Body of pancreas (tissue), 2 donors: ENCODE data around the gene ZNF488. TPM values are rescaled to one million over a fixed set of nuclear protein-coding genes. Genes with fewer than 3 reads are reported as not detected.

Source experiments
- total RNA-seq, 2 donors: library from RNA; depleted of rRNA; stranded (reverse); fragments of >200 nt; gene quantifications; one replicate each; pipeline ENCODE4 v1.1.0, GENCODE V29; 2016

ZNF488 gene
- total RNA-seq, 2 donors from 2014 or later = 0.26 TPM; not detected in 1

Other genes starting within 250 kb of the ZNF488 start
- 1 to 10 TPM; 6.6 to 8.0 TPM for gene GDF10, start 84.1 kb downstream of the ZNF488 start, total RNA-seq
- not detected for gene GDF2, start 61.8 kb downstream of the ZNF488 start, total RNA-seq
- not detected for gene RBP3, start 35.9 kb downstream of the ZNF488 start, total RNA-seq
- not detected for gene ANXA8, start 99.8 kb upstream of the ZNF488 start, total RNA-seq
- not detected for gene FAM25G, start 107.4 kb upstream of the ZNF488 start, total RNA-seq
- gene AGAP9, start 139.3 kb upstream of the ZNF488 start, total RNA-seq = 10 to 100 TPM in 1 of 2 donors, 1 to 10 TPM in 1; 3.3 to 19.7 TPM